Activated CD4-positive, alpha-beta T cell treated with anti-CD3 and anti-CD28 coated beads, Interleukin-2, amount 10 ng/mL, durations not matched to agents 24 days and 14 days (primary cell): ENCODE data around the gene SEZ6. TPM values are rescaled to one million over a fixed set of nuclear protein-coding genes. Genes with fewer than 3 reads are reported as not detected.

Source experiments
- DNase-seq: peaks from one replicate; pipeline ENCODE4 v3.0.0; 2022
- H3K27ac Mint-ChIP-seq: one replicate; pipeline ENCODE4 v1.8.0; 2022; ENCODE audit warnings: mild to moderate bottlenecking, mixed read lengths
- H3K27me3 Mint-ChIP-seq: one replicate; pipeline ENCODE4 v1.8.0; 2022; ENCODE audit warnings: mixed read lengths
- H3K36me3 Mint-ChIP-seq: one replicate; pipeline ENCODE4 v1.8.0; 2022; ENCODE audit warnings: low read depth, mild to moderate bottlenecking, mixed read lengths
- H3K4me1 Mint-ChIP-seq: one replicate; pipeline ENCODE4 v1.8.0; 2021; ENCODE audit warnings: mixed read lengths
- H3K4me3 Mint-ChIP-seq: one replicate; pipeline ENCODE4 v1.8.0; 2022; ENCODE audit warnings: mild to moderate bottlenecking, moderate library complexity, mixed read lengths
- H3K9me3 Mint-ChIP-seq: one replicate; pipeline ENCODE4 v1.8.0; 2021; ENCODE audit warnings: mixed read lengths
- intact Hi-C: fragments of 100-400 bp; cut with micrococcal nuclease; formaldehyde crosslinking; loops from one replicate; pipeline ENCODE4 v1.15.1; 2023
- total RNA-seq: library from RNA; stranded (reverse); gene quantifications from 2 replicates; pipeline ENCODE4 v1.2.3, GENCODE V29; 2022

Gene SEZ6
- total RNA-seq, 1 donor from 2014 or later, result not detected

- no peak overlapping the region for H3K27ac Mint-ChIP-seq
- no peak for DNase-seq
- no peaks in the 10 kb centered on the region for H3K9me3 Mint-ChIP-seq
- H3K27me3 Mint-ChIP-seq, result no peaks in the 10 kb centered on the region
- H3K36me3 Mint-ChIP-seq, result peaks cover 53% of the 10 kb centered on the region
- intact Hi-C loops, result no loop called here
- peaks cover 12% of the 10 kb centered on the region for H3K4me1 Mint-ChIP-seq
- no peak overlapping the region for H3K4me3 Mint-ChIP-seq
Observed at GRCh38 chr17:28907709-28908475, 97.9 kb downstream of the SEZ6 start.

GRCh38 chr17:28906706-28907438 is 99.0 kb downstream of the SEZ6 start:
- no peak overlapping the region for H3K4me3 Mint-ChIP-seq
- H3K36me3 Mint-ChIP-seq, result peaks cover 48% of the 10 kb centered on the region
- H3K9me3 Mint-ChIP-seq, result no peaks in the 10 kb centered on the region
- no peak overlapping the region for H3K27ac Mint-ChIP-seq
- no peaks in the 10 kb centered on the region for H3K27me3 Mint-ChIP-seq
- H3K4me1 Mint-ChIP-seq, result peaks cover 15% of the 10 kb centered on the region
- intact Hi-C loops, result no loop called here
- DNase-seq, result no peak

- peaks cover 50% of the 10 kb centered on the region for H3K36me3 Mint-ChIP-seq
- no peak overlapping the region for H3K27ac Mint-ChIP-seq
- H3K9me3 Mint-ChIP-seq, result no peaks in the 10 kb centered on the region
- no peak for DNase-seq
- H3K27me3 Mint-ChIP-seq, result no peaks in the 10 kb centered on the region
- H3K4me1 Mint-ChIP-seq, result peaks cover 20% of the 10 kb centered on the region
- no peak overlapping the region for H3K4me3 Mint-ChIP-seq
- intact Hi-C loops, result no loop called here
Observed at GRCh38 chr17:28906276-28906675, 99.6 kb downstream of the SEZ6 start.

Other genes starting within 250 kb of the SEZ6 start
- 22.4 and 24.0 TPM in 2 replicates for gene FAM222B, start 163.2 kb downstream of the SEZ6 start, total RNA-seq
- gene ERAL1, start 151.0 kb downstream of the SEZ6 start, total RNA-seq, result 56.8 and 61.2 TPM in 2 replicates
- gene FLOT2, start 108.3 kb downstream of the SEZ6 start, total RNA-seq, result 109 and 111 TPM in 2 replicates
- 32.4 and 34.3 TPM in 2 replicates for gene DHRS13, start 103.0 kb downstream of the SEZ6 start, total RNA-seq
- 61.1 TPM in 2 replicates for gene PHF12, start 54.5 kb downstream of the SEZ6 start, total RNA-seq
- 1.2 and 1.4 TPM in 2 replicates for gene PIPOX, start 37.1 kb upstream of the SEZ6 start, total RNA-seq
- gene MYO18A, start 174.4 kb upstream of the SEZ6 start, total RNA-seq, result 36.6 and 37.9 TPM in 2 replicates
- not detected in 2 replicates for gene CRYBA1, start 240.8 kb upstream of the SEZ6 start, total RNA-seq